GM12878 (cell line): Measurements from ENCODE around the gene RNASEH2B. TPM values are rescaled to one million over a fixed set of nuclear protein-coding genes. Genes with fewer than 3 reads are reported as not detected.
A peak's percentile ranks its signal among the peaks of the same experiment; 100 is the strongest.

ENCODE experiments used
- EZH2 ChIP-seq: IDR thresholded peaks from 2 replicates; pipeline ENCODE4 v1.6.1; 2012; ENCODE audit warnings: low read depth, mild to moderate bottlenecking, control low read depth, inconsistent platforms, low read length, borderline replicate concordance; ENCODE audit not compliant: control insufficient read depth
- IRF4 ChIP-seq: IDR thresholded peaks from 2 replicates; pipeline ENCODE4 v1.6.1; 2011; ENCODE audit warnings: low read depth, low read length
- POLR2AphosphoS5 ChIP-seq: IDR thresholded peaks from 2 replicates; pipeline ENCODE4 v1.6.1; 2011; ENCODE audit warnings: mild to moderate bottlenecking, low read length, inconsistent platforms
- SREBF2 ChIP-seq: IDR thresholded peaks from 2 replicates; pipeline ENCODE4 v1.6.1; 2012; ENCODE audit warnings: mild to moderate bottlenecking, low read length
- ZBTB40 ChIP-seq: fragments of 450-650 bp; IDR thresholded peaks from 2 replicates; pipeline ENCODE4 v1.6.1; 2016; ENCODE audit warnings: mild to moderate bottlenecking, moderate library complexity, borderline replicate concordance
- polyA plus RNA-seq, 11 experiments: library from polyadenylated mRNA; depleted of rRNA in 4 of 11; unstranded in 6 of 11; stranded (reverse) in 5 of 11; fragments of >200 nt; fragmentation: Nextera tagmentation in 4 of 11; fragmentation: Illumina TruSeq in 1 of 11; extraction: Ambion mirVana in 4 of 11; extraction: Trizol in 1 of 11; gene quantifications; 1 replicate in 1 of 11; 2 replicates in 10 of 11; pipeline versions ENCODE4 v1.2.1 to v1.2.3, GENCODE V29; 2011 to 2016; ENCODE audit warnings: inconsistent platforms in 2 of 11, missing spikeins in 2 of 11, low read depth in 1 of 11
- total RNA-seq, 4 experiments: library from RNA; depleted of rRNA in 3 of 4; stranded (reverse); fragments of >200 nt in 3 of 4; fragmentation: Illumina TruSeq in 1 of 4; extraction: Trizol in 1 of 4; gene quantifications; 2 replicates each; pipeline versions ENCODE4 v1.2.1 to v1.2.3, GENCODE V29; 2013 to 2021
- TF ChIP-seq, protein P1 (sequence below): fragments of 150-350 bp; IDR thresholded peaks from 2 replicates; pipeline ENCODE4 v1.6.1; 2016; ENCODE audit warnings: low read depth, low read length
- TF ChIP-seq, protein P2 (sequence below): fragments of 450-650 bp; conservative IDR thresholded peaks from 2 replicates; pipeline ENCODE4 v1.6.1; 2017; ENCODE audit warnings: mild to moderate bottlenecking, moderate library complexity

Gene RNASEH2B
- total and polyA plus RNA-seq, 10 of the 15 experiments (the other 5 are each of a cell fraction or from before 2014, with no cell fraction given), result 64.9 to 148 (median 97.3) TPM

DNA sequence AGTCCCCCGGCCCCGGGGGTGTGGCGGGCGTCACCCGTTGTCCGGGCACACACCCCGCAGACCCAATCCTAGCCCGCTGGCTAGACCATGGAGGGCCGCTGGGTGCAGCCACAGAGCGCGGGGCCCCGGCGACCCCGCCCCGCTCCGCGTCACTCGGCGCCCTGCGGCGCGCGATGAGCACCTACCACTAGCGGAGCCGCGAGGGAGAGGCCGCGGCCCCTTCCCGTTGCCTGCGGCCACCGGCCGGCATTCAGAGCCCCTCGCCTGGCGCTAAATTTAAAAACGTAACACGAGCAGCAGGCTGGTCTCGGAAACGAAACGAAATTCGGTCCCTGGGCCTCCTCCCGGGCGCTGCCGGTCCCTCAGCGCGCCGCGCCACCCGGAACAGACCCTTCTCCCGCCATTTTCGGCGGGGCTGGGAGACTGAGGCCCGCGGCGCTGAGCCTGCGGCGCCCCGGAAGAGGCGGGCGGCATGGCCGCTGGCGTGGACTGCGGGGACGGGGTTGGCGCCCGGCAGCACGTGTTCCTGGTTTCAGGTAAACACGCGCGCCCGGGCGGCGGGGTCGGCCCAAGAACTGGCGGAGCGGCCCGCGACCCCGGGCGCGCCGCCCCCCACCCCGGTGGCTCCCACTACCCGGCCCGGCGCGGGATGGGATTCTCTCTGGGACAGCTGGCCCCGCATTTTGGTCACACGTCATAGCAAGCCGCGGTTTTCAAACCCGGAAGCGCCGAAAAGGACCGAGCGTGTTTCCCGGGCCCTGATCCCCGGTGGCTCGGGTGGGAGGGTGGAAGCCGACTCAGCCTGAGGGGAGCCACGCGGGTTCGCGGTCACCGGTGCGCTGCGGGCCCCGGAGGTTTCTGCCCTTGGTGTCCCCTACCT, at the start of gene RNASEH2B (continued):
- TF ChIP-seq, protein P1, sequence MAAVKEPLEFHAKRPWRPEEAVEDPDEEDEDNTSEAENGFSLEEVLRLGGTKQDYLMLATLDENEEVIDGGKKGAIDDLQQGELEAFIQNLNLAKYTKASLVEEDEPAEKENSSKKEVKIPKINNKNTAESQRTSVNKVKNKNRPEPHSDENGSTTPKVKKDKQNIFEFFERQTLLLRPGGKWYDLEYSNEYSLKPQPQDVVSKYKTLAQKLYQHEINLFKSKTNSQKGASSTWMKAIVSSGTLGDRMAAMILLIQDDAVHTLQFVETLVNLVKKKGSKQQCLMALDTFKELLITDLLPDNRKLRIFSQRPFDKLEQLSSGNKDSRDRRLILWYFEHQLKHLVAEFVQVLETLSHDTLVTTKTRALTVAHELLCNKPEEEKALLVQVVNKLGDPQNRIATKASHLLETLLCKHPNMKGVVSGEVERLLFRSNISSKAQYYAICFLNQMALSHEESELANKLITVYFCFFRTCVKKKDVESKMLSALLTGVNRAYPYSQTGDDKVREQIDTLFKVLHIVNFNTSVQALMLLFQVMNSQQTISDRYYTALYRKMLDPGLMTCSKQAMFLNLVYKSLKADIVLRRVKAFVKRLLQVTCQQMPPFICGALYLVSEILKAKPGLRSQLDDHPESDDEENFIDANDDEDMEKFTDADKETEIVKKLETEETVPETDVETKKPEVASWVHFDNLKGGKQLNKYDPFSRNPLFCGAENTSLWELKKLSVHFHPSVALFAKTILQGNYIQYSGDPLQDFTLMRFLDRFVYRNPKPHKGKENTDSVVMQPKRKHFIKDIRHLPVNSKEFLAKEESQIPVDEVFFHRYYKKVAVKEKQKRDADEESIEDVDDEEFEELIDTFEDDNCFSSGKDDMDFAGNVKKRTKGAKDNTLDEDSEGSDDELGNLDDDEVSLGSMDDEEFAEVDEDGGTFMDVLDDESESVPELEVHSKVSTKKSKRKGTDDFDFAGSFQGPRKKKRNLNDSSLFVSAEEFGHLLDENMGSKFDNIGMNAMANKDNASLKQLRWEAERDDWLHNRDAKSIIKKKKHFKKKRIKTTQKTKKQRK, result no peak
- TF ChIP-seq POLR2AphosphoS5, result peak; percentile 68; the same call in 1 of the 2 replicates
- TF ChIP-seq SREBF2, result no peak
- TF ChIP-seq ZBTB40, result no peak
- TF ChIP-seq EZH2, result no peak
- TF ChIP-seq, protein P2, sequence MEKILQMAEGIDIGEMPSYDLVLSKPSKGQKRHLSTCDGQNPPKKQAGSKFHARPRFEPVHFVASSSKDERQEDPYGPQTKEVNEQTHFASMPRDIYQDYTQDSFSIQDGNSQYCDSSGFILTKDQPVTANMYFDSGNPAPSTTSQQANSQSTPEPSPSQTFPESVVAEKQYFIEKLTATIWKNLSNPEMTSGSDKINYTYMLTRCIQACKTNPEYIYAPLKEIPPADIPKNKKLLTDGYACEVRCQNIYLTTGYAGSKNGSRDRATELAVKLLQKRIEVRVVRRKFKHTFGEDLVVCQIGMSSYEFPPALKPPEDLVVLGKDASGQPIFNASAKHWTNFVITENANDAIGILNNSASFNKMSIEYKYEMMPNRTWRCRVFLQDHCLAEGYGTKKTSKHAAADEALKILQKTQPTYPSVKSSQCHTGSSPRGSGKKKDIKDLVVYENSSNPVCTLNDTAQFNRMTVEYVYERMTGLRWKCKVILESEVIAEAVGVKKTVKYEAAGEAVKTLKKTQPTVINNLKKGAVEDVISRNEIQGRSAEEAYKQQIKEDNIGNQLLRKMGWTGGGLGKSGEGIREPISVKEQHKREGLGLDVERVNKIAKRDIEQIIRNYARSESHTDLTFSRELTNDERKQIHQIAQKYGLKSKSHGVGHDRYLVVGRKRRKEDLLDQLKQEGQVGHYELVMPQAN, result peak; percentile 97
- no peak for TF ChIP-seq IRF4
